GM18858 (cell line): ENCODE results near the gene TFB1M.
"Not testable (repeated sequence)": the region's sequence is repeated elsewhere in the genome, so short reads cannot be mapped to it uniquely, and the experiment has no call there.

Experiments used
- ATAC-seq: cut with Tn5 transposase; IDR thresholded peaks from one replicate; pipeline ENCODE4 v1.9.1; 2021; ENCODE audit not compliant: unreplicated experiment

Gene TFB1M

GRCh38 chr6:155330133-155330734 lies 15.9 kb upstream of the TFB1M start:
- ATAC-seq, result no peak

GRCh38 chr6:155329460-155330132 lies 15.3 kb upstream of the TFB1M start:
- no peak for ATAC-seq

GRCh38 chr6:155328539-155329459 lies 14.5 kb upstream of the TFB1M start:
- ATAC-seq, result no peak

GRCh38 chr6:155328074-155328538 lies 13.8 kb upstream of the TFB1M start:
- ATAC-seq, result no peak

- ATAC-seq, result peak; percentile 56
Observed at GRCh38 chr6:155327326-155328073, 13.2 kb upstream of the TFB1M start.

- ATAC-seq, result no peak
Observed at GRCh38 chr6:155325700-155326516, 11.6 kb upstream of the TFB1M start.

- ATAC-seq, result no peak
Observed at GRCh38 chr6:155324993-155325392, 10.7 kb upstream of the TFB1M start.

GRCh38 chr6:155324172-155324571 lies 9.9 kb upstream of the TFB1M start:
- ATAC-seq, result no peak

- no peak for ATAC-seq
Observed at GRCh38 chr6:155319902-155320301, 5.6 kb upstream of the TFB1M start.

- ATAC-seq, result no peak
Observed at GRCh38 chr6:155317186-155317585, 2.9 kb upstream of the TFB1M start.

GRCh38 chr6:155316419-155316818 lies 2.1 kb upstream of the TFB1M start:
- ATAC-seq, result no peak

GRCh38 chr6:155315516-155315871 lies 1.2 kb upstream of the TFB1M start:
- no peak for ATAC-seq

GRCh38 chr6:155314773-155315515 lies 660 bp upstream of the TFB1M start:
- ATAC-seq, result peak; percentile 51

GRCh38 chr6:155313602-155314091 lies 637 bp downstream of the TFB1M start:
- peak; percentile 5 for ATAC-seq

- not testable (repeated sequence) for ATAC-seq
Observed at GRCh38 chr6:155312950-155313349, 1.3 kb downstream of the TFB1M start.

GRCh38 chr6:155311583-155311982 lies 2.7 kb downstream of the TFB1M start:
- no peak for ATAC-seq

- ATAC-seq, result no peak
Observed at GRCh38 chr6:155311086-155311485, 3.2 kb downstream of the TFB1M start.

GRCh38 chr6:155310596-155310995 lies 3.7 kb downstream of the TFB1M start:
- no peak for ATAC-seq

GRCh38 chr6:155309150-155309549 lies 5.1 kb downstream of the TFB1M start:
- ATAC-seq, result no peak
